HepG2 (cell line): ENCODE data around the gene SLC6A17. TPM values are rescaled to one million over a fixed set of nuclear protein-coding genes. Genes with fewer than 3 reads are reported as not detected.

Source experiments
- CREBL2 ChIP-seq: sonication (generic); formaldehyde crosslinking; IDR thresholded peaks from 2 replicates; pipeline ENCODE4 v1.8.1; 2023; ENCODE audit warnings: missing genetic modification reagents, mild to moderate bottlenecking, borderline replicate concordance
- IRF1 ChIP-seq: sonication (generic); formaldehyde crosslinking; IDR thresholded peaks from 2 replicates; pipeline ENCODE4 v1.4.0; 2020; ENCODE audit warnings: low read depth, mild to moderate bottlenecking, missing genetic modification reagents
- KDM4B ChIP-seq: sonication (generic); formaldehyde crosslinking; IDR thresholded peaks from 2 replicates; pipeline ENCODE4 v1.4.0; 2020; ENCODE audit warnings: missing genetic modification reagents
- KMT2A ChIP-seq: sonication (generic); formaldehyde crosslinking; IDR thresholded peaks from 2 replicates; pipeline ENCODE4 v1.4.0; 2020; ENCODE audit warnings: missing genetic modification reagents
- MAZ ChIP-seq, 2 experiments: sonication (generic) in 1 of 2; formaldehyde crosslinking in 1 of 2; IDR thresholded peaks; 2 replicates each; pipeline versions ENCODE4 v1.5.0 to v1.6.1; 2012 to 2020; ENCODE audit warnings: low read depth in 2 of 2, mild to moderate bottlenecking in 2 of 2, borderline replicate concordance in 1 of 2, improper control_type of control experiment in 1 of 2, low read length in 1 of 2, missing genetic modification reagents in 1 of 2, moderate library complexity in 1 of 2
- MED1 ChIP-seq: sonication (generic); formaldehyde crosslinking; IDR thresholded peaks from 2 replicates; pipeline ENCODE4 v1.4.0; 2020; ENCODE audit warnings: missing genetic modification reagents
- SIN3A ChIP-seq: IDR thresholded peaks from 2 replicates; pipeline ENCODE4 v1.6.1; 2011; ENCODE audit warnings: low read depth, mild to moderate bottlenecking, control low read depth, low read length, borderline replicate concordance
- SMAD3 ChIP-seq: sonication (generic); formaldehyde crosslinking; IDR thresholded peaks from 2 replicates; pipeline ENCODE4 v1.4.0; 2020; ENCODE audit warnings: missing genetic modification reagents
- TBP ChIP-seq: sonication (generic); formaldehyde crosslinking; IDR thresholded peaks from 2 replicates; pipeline ENCODE4 v1.5.0; 2020; ENCODE audit warnings: missing genetic modification reagents
- ZC3H4 ChIP-seq: sonication (generic); formaldehyde crosslinking; IDR thresholded peaks from 2 replicates; pipeline ENCODE4 v1.4.0; 2020; ENCODE audit warnings: missing genetic modification reagents, borderline replicate concordance
- ZNF124 ChIP-seq: sonication (generic); formaldehyde crosslinking; IDR thresholded peaks from 2 replicates; pipeline ENCODE4 v1.4.0; 2020; ENCODE audit warnings: missing genetic modification reagents
- ZNF501 ChIP-seq: sonication (generic); formaldehyde crosslinking; IDR thresholded peaks from 2 replicates; pipeline ENCODE4 v1.5.1; 2020; ENCODE audit warnings: mild to moderate bottlenecking, moderate library complexity, missing genetic modification reagents
- ZNF543 ChIP-seq: sonication (generic); formaldehyde crosslinking; IDR thresholded peaks from 2 replicates; pipeline ENCODE4 v1.4.0; 2020; ENCODE audit warnings: mild to moderate bottlenecking, missing genetic modification reagents
- ZNF605 ChIP-seq: sonication (generic); formaldehyde crosslinking; IDR thresholded peaks from 2 replicates; pipeline ENCODE4 v1.8.0; 2022; ENCODE audit warnings: mild to moderate bottlenecking, missing genetic modification reagents
- ZSCAN12 ChIP-seq: sonication (generic); formaldehyde crosslinking; IDR thresholded peaks from 2 replicates; pipeline ENCODE4 v1.9.0; 2021; ENCODE audit warnings: mild to moderate bottlenecking, missing genetic modification reagents
- polyA plus RNA-seq, 8 experiments: library from polyadenylated mRNA; depleted of rRNA in 3 of 8; stranded (reverse) in 7 of 8; unstranded in 1 of 8; fragments of >200 nt; fragmentation: Illumina TruSeq in 4 of 8; extraction: Trizol in 4 of 8; gene quantifications; 2 replicates each; pipeline versions ENCODE4 v1.2.1 to v1.2.3, GENCODE V29; 2011 to 2016; ENCODE audit warnings: low read depth in 4 of 8, missing spikeins in 1 of 8, mixed read lengths in 1 of 8; ENCODE audit not compliant: insufficient read depth in 1 of 8
- total RNA-seq, 5 experiments: library from RNA; depleted of rRNA; stranded (reverse); fragments of >200 nt; fragmentation: Illumina TruSeq; extraction: Trizol; gene quantifications; 2 replicates each; pipeline ENCODE4 v1.2.3, GENCODE V29; 2016; ENCODE audit warnings: low read depth in 1 of 5
- TF ChIP-seq, protein P1 (sequence below): sonication (generic); formaldehyde crosslinking; IDR thresholded peaks from 2 replicates; pipeline ENCODE4 v1.4.0; 2020; ENCODE audit warnings: missing genetic modification reagents
- TF ChIP-seq, protein P2 (sequence below): IDR thresholded peaks from 2 replicates; pipeline ENCODE4 v1.6.1; 2016; ENCODE audit warnings: low read depth, control low read depth
- TF ChIP-seq, protein P3 (sequence below): sonication (generic); formaldehyde crosslinking; IDR thresholded peaks from 2 replicates; pipeline ENCODE4 v1.4.0; 2020; ENCODE audit warnings: missing genetic modification reagents
- TF ChIP-seq, protein P4 (sequence below): sonication (generic); formaldehyde crosslinking; IDR thresholded peaks from 2 replicates; pipeline ENCODE4 v1.4.0; 2020; ENCODE audit warnings: mild to moderate bottlenecking, missing genetic modification reagents
- TF ChIP-seq, protein P5 (sequence below): sonication (generic); formaldehyde crosslinking; IDR thresholded peaks from 2 replicates; pipeline ENCODE4 v1.8.1; 2023; ENCODE audit warnings: mild to moderate bottlenecking, inconsistent platforms, moderate library complexity, missing genetic modification reagents, borderline replicate concordance

SLC6A17 gene
- total and polyA plus RNA-seq, 2 of the 13 experiments (the other 11 are each of a cell fraction or from before 2014, with no cell fraction given), result not detected

DNA sequence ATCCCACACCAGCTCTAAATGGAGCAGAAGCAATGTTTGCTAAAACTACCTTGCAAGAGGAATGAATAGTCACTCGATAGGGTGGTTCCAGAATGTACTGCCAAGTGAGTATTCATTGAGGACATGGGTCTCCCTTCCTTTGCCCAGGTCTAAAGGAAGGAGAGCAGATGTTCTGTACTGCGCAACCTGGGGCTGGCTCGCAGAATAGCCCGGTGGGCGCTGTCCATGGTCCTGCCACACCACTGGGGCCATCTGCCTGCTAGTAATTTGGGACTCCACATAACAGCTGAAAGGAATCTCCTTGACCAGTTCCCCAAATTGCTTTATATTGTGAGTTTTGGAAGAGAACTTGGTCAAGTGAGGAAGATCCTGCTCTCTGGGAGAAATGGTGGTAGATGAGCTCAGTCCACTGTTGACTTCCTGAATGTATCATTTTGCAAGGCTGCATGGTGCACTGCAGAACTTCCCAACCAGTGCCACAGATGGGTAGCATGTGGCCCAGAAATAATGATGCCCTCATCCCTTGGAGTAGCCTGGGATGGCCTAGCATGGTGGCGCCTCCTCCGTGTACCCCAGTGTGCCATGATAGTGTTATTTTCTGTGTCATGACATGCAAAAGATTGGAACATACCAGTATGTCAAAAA is 5.7 kb downstream of the SLC6A17 start (continued):
- TF ChIP-seq, protein P1, sequence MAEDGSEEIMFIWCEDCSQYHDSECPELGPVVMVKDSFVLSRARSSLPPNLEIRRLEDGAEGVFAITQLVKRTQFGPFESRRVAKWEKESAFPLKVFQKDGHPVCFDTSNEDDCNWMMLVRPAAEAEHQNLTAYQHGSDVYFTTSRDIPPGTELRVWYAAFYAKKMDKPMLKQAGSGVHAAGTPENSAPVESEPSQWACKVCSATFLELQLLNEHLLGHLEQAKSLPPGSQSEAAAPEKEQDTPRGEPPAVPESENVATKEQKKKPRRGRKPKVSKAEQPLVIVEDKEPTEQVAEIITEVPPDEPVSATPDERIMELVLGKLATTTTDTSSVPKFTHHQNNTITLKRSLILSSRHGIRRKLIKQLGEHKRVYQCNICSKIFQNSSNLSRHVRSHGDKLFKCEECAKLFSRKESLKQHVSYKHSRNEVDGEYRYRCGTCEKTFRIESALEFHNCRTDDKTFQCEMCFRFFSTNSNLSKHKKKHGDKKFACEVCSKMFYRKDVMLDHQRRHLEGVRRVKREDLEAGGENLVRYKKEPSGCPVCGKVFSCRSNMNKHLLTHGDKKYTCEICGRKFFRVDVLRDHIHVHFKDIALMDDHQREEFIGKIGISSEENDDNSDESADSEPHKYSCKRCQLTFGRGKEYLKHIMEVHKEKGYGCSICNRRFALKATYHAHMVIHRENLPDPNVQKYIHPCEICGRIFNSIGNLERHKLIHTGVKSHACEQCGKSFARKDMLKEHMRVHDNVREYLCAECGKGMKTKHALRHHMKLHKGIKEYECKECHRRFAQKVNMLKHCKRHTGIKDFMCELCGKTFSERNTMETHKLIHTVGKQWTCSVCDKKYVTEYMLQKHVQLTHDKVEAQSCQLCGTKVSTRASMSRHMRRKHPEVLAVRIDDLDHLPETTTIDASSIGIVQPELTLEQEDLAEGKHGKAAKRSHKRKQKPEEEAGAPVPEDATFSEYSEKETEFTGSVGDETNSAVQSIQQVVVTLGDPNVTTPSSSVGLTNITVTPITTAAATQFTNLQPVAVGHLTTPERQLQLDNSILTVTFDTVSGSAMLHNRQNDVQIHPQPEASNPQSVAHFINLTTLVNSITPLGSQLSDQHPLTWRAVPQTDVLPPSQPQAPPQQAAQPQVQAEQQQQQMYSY (CRISPR knock-in tag), result no peak
- TF ChIP-seq TBP (CRISPR knock-in tag), result no peak
- TF ChIP-seq, protein P2, sequence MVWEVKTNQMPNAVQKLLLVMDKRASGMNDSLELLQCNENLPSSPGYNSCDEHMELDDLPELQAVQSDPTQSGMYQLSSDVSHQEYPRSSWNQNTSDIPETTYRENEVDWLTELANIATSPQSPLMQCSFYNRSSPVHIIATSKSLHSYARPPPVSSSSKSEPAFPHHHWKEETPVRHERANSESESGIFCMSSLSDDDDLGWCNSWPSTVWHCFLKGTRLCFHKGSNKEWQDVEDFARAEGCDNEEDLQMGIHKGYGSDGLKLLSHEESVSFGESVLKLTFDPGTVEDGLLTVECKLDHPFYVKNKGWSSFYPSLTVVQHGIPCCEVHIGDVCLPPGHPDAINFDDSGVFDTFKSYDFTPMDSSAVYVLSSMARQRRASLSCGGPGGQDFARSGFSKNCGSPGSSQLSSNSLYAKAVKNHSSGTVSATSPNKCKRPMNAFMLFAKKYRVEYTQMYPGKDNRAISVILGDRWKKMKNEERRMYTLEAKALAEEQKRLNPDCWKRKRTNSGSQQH (CRISPR knock-in tag), result peak; percentile 81; the same call in 1 of the 2 replicates
- no peak for TF ChIP-seq ZNF543
- TF ChIP-seq ZC3H4 (CRISPR knock-in tag), result no peak
- TF ChIP-seq MAZ (IDR thresholded peaks at IDR 0.05; ENCODE audit: borderline replicate concordance, low read depth, low read length), result no peak
- TF ChIP-seq MAZ (CRISPR knock-in tag; IDR thresholded peaks at IDR 0.05; ENCODE audit: low read depth), result no peak
- no peak for TF ChIP-seq IRF1 (CRISPR knock-in tag)
- no peak for TF ChIP-seq CREBL2 (CRISPR knock-in tag)
- TF ChIP-seq ZNF605 (CRISPR knock-in tag), result peak; percentile 36; the same call in 1 of the 2 replicates
- no peak for TF ChIP-seq KMT2A (CRISPR knock-in tag)
- TF ChIP-seq MED1 (CRISPR knock-in tag), result no peak
- TF ChIP-seq, protein P3, sequence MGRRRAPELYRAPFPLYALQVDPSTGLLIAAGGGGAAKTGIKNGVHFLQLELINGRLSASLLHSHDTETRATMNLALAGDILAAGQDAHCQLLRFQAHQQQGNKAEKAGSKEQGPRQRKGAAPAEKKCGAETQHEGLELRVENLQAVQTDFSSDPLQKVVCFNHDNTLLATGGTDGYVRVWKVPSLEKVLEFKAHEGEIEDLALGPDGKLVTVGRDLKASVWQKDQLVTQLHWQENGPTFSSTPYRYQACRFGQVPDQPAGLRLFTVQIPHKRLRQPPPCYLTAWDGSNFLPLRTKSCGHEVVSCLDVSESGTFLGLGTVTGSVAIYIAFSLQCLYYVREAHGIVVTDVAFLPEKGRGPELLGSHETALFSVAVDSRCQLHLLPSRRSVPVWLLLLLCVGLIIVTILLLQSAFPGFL, result no peak
- TF ChIP-seq ZSCAN12 (CRISPR knock-in tag), result no peak
- TF ChIP-seq SMAD3, result peak; percentile 54; the same call in 1 of the 2 replicates
- no peak for TF ChIP-seq ZNF501 (CRISPR knock-in tag)
- TF ChIP-seq, protein P4, sequence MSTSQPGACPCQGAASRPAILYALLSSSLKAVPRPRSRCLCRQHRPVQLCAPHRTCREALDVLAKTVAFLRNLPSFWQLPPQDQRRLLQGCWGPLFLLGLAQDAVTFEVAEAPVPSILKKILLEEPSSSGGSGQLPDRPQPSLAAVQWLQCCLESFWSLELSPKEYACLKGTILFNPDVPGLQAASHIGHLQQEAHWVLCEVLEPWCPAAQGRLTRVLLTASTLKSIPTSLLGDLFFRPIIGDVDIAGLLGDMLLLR (CRISPR knock-in tag), result no peak
- TF ChIP-seq KDM4B, result no peak
- TF ChIP-seq ZNF124, result 0 out of 2 replicates have a peak, but pooled peaks have one; percentile 62
- TF ChIP-seq SIN3A, result no peak
- TF ChIP-seq, protein P5, sequence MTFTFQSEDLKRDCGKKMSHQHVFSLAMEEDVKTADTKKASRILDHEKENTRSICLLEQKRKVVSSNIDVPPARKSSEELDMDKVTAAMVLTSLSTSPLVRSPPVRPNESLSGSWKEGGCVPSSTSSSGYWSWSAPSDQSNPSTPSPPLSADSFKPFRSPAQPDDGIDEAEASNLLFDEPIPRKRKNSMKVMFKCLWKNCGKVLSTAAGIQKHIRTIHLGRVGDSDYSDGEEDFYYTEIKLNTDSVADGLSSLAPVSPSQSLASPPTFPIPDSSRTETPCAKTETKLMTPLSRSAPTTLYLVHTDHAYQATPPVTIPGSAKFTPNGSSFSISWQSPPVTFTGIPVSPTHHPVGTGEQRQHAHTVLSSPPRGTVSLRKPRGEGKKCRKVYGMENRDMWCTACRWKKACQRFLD (CRISPR knock-in tag), result no peak
